Astrocyte (in vitro differentiated cells and primary cell): ENCODE results near the gene PPP1R14D. TPM values are rescaled to one million over a fixed set of nuclear protein-coding genes. Genes with fewer than 3 reads are reported as not detected.
A peak's percentile ranks its signal among the peaks of the same experiment; 100 is the strongest.

Experiments
- DNase-seq: peaks from one replicate; pipeline ENCODE4 v3.0.0-alpha.2; 2010; ENCODE audit warnings: low read depth
- FAIRE-seq: peaks from 2 replicates; lab custom pipeline; 2011; peaks lifted over from hg19 to GRCh38; lab: Jason Lieb, UNC
- H2AFZ ChIP-seq: 2 replicates; pipeline ENCODE4 v1.6.0; 2012; ENCODE audit warnings: low read depth, low read length, inconsistent platforms
- H3K27ac ChIP-seq: 2 replicates; pipeline ENCODE4 v1.5.1; 2011; ENCODE audit warnings: low read depth, low read length, inconsistent platforms
- H3K27me3 ChIP-seq: 2 replicates; pipeline ENCODE4 v1.6.0; 2011; ENCODE audit warnings: low read length, inconsistent platforms; ENCODE audit not compliant: insufficient read depth
- H3K36me3 ChIP-seq: 2 replicates; pipeline ENCODE4 v1.5.1; 2011; ENCODE audit warnings: low read length, inconsistent platforms; ENCODE audit not compliant: insufficient read depth
- H3K4me1 ChIP-seq: 2 replicates; pipeline ENCODE4 v1.5.1; 2011; ENCODE audit warnings: low read length, inconsistent platforms; ENCODE audit not compliant: insufficient read depth
- H3K4me2 ChIP-seq: 2 replicates; pipeline ENCODE4 v1.6.0; 2012; ENCODE audit warnings: low read length, inconsistent platforms
- H3K4me3 ChIP-seq: 2 replicates; pipeline ENCODE4 v1.5.1; 2011; ENCODE audit warnings: low read depth, mild to moderate bottlenecking, low read length, inconsistent platforms; ENCODE audit not compliant: insufficient read depth
- H3K79me2 ChIP-seq: 2 replicates; pipeline ENCODE4 v1.6.0; 2012; ENCODE audit warnings: mild to moderate bottlenecking, low read length, inconsistent platforms; ENCODE audit not compliant: insufficient read depth
- H3K9ac ChIP-seq: 2 replicates; pipeline ENCODE4 v1.6.0; 2012; ENCODE audit warnings: mild to moderate bottlenecking, low read length, inconsistent platforms
- H3K9me3 ChIP-seq: 2 replicates; pipeline ENCODE4 v1.5.1; 2012; ENCODE audit warnings: low read depth, mild to moderate bottlenecking, low read length, inconsistent platforms; ENCODE audit not compliant: insufficient read depth
- H4K20me1 ChIP-seq: 2 replicates; pipeline ENCODE4 v1.6.0; 2012; ENCODE audit warnings: low read length, inconsistent platforms; ENCODE audit not compliant: insufficient read depth
- H3K27ac Mint-ChIP-seq: one replicate; pipeline ENCODE4 v1.8.0; 2021; ENCODE audit warnings: mild to moderate bottlenecking, mixed read lengths; ENCODE audit not compliant: unreplicated experiment
- H3K27me3 Mint-ChIP-seq: one replicate; pipeline ENCODE4 v1.8.0; 2021; ENCODE audit warnings: low read depth, mixed read lengths; ENCODE audit not compliant: unreplicated experiment
- H3K36me3 Mint-ChIP-seq: one replicate; pipeline ENCODE4 v1.8.0; 2021; ENCODE audit warnings: low read depth, mixed read lengths; ENCODE audit not compliant: unreplicated experiment
- H3K4me1 Mint-ChIP-seq: one replicate; pipeline ENCODE4 v1.8.0; 2021; ENCODE audit warnings: low read depth, mixed read lengths; ENCODE audit not compliant: unreplicated experiment
- H3K4me3 Mint-ChIP-seq: one replicate; pipeline ENCODE4 v1.8.0; 2021; ENCODE audit warnings: mild to moderate bottlenecking, moderate library complexity, mixed read lengths; ENCODE audit not compliant: unreplicated experiment
- H3K9me3 Mint-ChIP-seq: one replicate; pipeline ENCODE4 v1.8.0; 2021; ENCODE audit warnings: mild to moderate bottlenecking, mixed read lengths; ENCODE audit not compliant: unreplicated experiment
- CTCF ChIP-seq: IDR thresholded peaks from 2 replicates; pipeline ENCODE4 v1.5.1; 2011; ENCODE audit warnings: low read depth, mild to moderate bottlenecking, inconsistent platforms, low read length, moderate library complexity; ENCODE audit not compliant: insufficient read depth
- EZH2 ChIP-seq: IDR thresholded peaks from 2 replicates; pipeline ENCODE4 v1.6.1; 2012; ENCODE audit warnings: mild to moderate bottlenecking, low read length, inconsistent platforms; ENCODE audit not compliant: insufficient read depth
- total RNA-seq: library from RNA; stranded (reverse); gene quantifications from 2 replicates; pipeline ENCODE4 v1.2.1, GENCODE V29; 2021

The PPP1R14D gene
- total RNA-seq, 1 donor from 2014 or later: not detected

- no peak overlapping the region for H3K27ac ChIP-seq
- no peak for FAIRE-seq
Observed at GRCh38 chr15:40768521-40769273, 59.8 kb downstream of the PPP1R14D start.

GRCh38 chr15:40767838-40768500 is 60.5 kb downstream of the PPP1R14D start:
- H3K9me3 ChIP-seq: no peaks in the 10 kb centered on the region
- Mint-ChIP-seq H3K27me3 (no peaks in the 10 kb centered on the region), H3K4me1 (peaks cover 21% of the 10 kb centered on the region), H3K27ac (peak overlapping the region; percentile 20), H3K4me3 (no peak overlapping the region), H3K9me3 (no peaks in the 10 kb centered on the region), H3K36me3 (peaks cover 4% of the 10 kb centered on the region)
- no peak overlapping the region for H3K27ac ChIP-seq
- H3K9ac ChIP-seq: no peak overlapping the region
- DNase-seq (no peak), FAIRE-seq (no peak)
- H3K36me3 ChIP-seq: no peaks in the 10 kb centered on the region
- H4K20me1 ChIP-seq: peaks cover 46% of the 10 kb centered on the region
- TF ChIP-seq CTCF: no peak
- TF ChIP-seq EZH2: no peak
- no peaks in the 10 kb centered on the region for H3K27me3 ChIP-seq
- no peak overlapping the region for H3K4me2 ChIP-seq
- H3K79me2 ChIP-seq: no peaks in the 10 kb centered on the region
- no peak overlapping the region for H3K4me3 ChIP-seq
- peaks cover 58% of the 10 kb centered on the region for H3K4me1 ChIP-seq
- no peak overlapping the region for H2AFZ ChIP-seq

More at GRCh38 chr15:40768521-40769273, 59.8 kb downstream of the PPP1R14D start:
- Histone ChIP-seq H3K36me3 (peaks cover 2% of the 10 kb centered on the region), H4K20me1 (peaks cover 46% of the 10 kb centered on the region), H3K9me3 (no peaks in the 10 kb centered on the region), H3K27me3 (no peaks in the 10 kb centered on the region), H3K9ac (peak overlapping the region; percentile 27), H3K4me3 (no peak overlapping the region), H3K4me1 (peaks cover 51% of the 10 kb centered on the region), H3K79me2 (no peaks in the 10 kb centered on the region), H3K4me2 (peak overlapping the region; percentile 71), H2AFZ (no peak overlapping the region)
- Mint-ChIP-seq H3K36me3 (peaks cover 7% of the 10 kb centered on the region), H3K4me1 (peaks cover 21% of the 10 kb centered on the region), H3K27ac (peak overlapping the region; percentile 41), H3K27me3 (no peaks in the 10 kb centered on the region), H3K4me3 (no peak overlapping the region), H3K9me3 (no peaks in the 10 kb centered on the region)
- no peak for TF ChIP-seq EZH2
- TF ChIP-seq CTCF: no peak
- DNase-seq: no peak
